HuH-7 (cell line): ENCODE measurements around the gene DAB1.
"Not testable (repeated sequence)": the region's sequence is repeated elsewhere in the genome, so short reads cannot be mapped to it uniquely, and the experiment has no call there.

Experiments
- DNase-seq: peaks from one replicate; pipeline ENCODE4 v3.0.0; 2011; ENCODE audit warnings: low spot score

Gene DAB1

DNA sequence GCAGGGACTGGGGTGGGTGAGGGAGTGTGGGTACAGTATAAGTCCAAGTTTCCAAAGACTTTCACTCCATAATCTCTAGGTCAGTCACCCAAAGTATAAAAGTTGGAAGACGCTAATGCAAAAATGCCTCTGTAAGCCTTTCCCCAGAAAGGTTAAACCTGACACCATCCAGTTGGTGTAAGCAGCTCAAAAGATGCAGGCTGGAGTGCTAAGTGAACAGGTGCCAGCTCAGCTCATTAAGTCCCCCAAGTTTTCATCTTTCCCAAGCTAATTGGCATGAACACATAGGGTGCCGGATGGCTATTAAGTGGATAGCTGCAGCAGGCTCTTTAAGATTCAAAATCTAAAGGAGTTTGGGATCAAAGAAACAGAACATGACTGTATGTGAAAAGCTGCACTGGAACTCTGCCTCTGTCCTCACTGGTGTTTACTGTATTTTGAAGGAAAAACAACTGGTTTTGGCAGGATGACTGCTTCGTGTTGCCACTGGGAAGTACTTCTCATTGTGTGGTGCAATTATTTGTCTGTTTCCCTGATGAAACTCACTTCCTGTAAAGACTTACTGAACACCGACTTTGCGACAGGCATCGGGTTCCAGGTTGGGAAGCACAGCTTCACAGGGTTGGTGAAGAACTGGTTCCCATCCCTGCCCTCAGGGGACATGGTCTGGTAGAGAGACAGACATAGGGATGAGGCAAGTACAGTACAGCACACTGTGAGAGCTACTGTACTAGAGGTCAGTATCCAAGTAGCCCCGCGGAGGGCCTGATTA is 152.7 kb downstream of the DAB1 start:
- DNase-seq, result no peak

DNA sequence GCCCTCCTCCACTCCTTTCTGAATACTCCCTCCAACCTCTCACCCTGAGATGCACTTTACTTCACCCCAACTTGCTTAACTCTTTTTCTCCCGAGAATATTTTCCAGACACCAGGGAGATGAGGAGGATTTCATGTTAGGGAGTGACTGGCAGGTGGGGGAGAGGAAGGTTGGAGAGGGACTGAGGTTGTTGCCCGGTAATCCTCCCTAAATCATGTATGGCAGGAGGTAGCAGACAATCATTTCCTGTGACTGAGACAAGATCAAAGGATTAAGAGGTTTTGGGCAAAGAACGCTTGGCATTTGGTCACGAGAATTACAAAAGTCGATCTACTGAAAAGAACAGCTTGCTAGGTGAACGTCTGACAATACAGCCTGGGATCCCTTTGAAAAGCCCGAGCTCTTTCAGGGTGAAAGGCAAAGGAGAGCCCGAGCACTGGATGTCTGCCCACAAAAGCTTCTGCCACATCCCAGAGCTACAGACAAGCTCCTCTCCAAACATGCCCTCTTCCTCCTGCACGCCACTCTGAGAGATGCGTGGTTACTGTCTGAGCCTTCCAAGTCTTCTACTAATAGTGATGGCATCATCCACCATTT is 154.1 kb downstream of the DAB1 start:
- no peak for DNase-seq

DNA sequence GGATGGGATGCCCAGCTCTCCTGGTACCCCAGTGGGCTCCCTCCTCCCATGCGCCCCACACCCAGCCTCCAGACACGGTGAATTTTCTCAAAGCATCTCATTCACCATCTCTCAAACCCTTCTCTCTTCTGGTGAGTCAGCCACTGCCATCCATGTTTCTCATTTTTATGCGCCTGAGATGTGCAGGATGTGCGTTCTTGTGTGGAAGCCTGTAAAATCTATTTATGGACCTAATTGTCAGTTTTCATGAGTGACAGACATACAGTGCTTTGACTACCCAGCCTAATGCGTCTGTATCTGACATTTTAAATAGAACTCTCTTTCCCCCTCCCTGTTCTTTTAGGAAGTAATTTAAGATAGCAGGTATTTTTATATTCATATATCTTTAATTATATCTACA is 158.8 kb downstream of the DAB1 start:
- no peak for DNase-seq

DNA sequence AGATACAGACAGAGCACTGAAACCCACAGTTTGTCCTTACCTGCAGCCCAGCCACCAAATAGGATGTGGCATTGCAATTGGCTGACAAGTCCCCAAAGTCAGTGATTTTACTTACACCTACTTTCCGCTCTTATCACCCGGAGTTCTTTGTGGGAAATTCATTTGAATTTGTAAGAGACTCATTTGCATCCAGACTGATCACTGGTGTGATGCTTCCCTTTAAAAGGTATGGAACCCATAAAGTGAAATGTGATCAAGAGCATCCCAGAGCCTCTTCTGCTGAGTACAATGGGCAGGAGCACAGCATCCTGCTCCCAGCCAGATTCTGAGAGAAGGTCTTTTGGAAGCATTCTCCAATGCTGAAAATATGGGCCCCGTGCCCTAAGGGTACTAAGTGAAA is 161.4 kb downstream of the DAB1 start:
- DNase-seq, result no peak

DNA sequence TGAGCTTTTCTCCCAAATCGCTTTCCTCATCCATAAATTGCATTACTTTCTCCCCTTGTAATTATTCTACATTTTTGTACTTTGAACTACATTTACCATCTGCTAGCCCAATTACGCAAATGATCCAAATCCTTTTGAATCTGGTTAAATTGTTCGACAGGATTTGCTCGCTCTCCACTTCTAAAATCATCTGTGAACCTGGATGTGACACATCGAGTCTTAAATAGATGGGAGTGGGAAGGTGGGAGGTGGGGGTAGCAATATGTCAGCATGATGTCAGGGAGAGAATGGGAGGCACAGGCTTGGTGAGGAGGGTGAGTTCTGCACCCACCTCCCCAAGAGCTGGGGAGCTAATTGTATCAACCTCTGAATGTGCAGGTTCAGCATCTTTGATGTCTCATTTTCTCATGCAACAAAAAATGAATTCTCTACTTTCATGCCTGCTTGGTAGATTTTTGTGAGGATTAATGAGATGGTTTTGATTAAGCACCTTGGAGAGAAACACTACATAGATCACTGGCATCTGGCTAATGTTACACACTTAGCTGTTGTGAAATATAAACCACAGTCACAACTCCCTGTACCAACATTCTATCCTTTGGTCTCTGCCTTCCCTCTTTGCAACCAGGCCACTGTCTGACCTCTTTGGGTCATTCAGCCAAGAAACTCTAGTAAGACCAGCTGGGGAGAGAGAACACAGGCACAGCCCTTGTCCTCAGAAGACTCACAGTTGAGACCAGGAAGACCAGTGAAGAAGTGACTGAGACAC is 165.1 kb downstream of the DAB1 start:
- DNase-seq, result no peak

DNA sequence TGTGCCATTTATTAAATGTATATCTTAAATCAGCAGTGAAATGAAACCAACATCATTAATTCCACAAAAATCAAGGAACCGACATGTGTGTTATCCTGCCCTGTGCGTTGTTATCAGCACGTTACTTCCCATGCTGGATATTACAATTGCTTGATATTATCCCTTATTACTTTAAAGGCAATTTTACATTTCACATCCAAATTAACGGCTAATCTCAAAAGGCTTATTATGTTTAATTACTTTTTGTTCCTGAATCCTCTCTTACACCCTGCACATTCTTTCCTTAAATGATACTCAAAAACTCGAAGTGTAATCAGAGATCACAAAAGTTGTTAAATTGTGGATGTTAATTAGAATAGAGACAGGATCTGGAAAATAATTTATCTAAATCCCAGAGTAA is 167.9 kb downstream of the DAB1 start:
- no peak for DNase-seq

DNA sequence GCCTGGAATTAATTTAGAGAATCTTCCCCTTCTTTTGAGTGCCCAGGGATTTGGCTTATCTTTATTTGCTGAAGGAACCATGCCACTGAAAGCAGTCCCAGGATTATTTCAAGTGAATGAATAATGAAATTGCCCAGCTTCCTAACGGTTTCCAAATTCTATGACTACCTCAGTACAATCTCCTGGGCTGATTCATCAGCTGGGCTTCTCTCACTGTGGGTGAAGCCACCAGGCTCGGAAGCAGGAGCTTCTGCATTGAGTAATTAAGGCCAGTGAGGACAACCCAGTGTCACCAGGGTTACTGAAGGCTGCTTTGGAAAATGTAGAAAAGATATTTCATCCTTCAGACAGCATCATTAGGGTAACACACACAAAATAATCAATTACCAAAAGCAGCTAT is 169.8 kb downstream of the DAB1 start:
- no peak for DNase-seq

DNA sequence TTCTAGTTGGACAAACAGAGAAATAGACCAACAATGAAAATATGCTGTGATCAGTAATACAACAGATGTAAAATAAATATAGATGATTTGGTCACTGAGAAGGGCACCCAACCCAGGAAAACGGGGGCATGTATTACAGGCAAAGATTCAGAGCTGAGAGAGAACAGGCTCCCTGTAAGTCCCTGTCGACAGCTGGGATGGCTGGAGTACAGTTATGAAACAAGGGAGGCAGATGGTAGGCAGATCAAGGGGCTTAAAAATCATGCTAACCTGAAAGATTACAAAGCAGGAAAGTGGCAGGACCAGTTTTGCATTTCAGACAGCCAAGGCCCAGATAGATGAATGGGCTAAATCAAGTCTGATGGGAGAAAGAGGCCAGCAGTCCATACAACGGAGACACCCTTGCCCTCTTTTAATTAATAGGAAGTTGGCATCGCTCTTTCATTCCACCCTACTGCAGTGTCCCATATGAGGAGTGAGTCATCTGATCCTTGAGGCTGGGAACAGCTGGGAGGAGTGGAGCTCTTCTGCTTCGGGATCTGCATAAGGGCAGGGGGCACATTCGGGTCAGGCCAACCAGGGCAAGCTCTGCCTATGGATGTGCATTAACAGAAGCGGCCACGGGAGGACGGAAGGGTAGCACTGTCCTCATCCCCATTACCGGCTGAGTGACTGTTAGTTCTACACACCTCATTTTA is 171.1 kb downstream of the DAB1 start:
- no peak for DNase-seq

DNA sequence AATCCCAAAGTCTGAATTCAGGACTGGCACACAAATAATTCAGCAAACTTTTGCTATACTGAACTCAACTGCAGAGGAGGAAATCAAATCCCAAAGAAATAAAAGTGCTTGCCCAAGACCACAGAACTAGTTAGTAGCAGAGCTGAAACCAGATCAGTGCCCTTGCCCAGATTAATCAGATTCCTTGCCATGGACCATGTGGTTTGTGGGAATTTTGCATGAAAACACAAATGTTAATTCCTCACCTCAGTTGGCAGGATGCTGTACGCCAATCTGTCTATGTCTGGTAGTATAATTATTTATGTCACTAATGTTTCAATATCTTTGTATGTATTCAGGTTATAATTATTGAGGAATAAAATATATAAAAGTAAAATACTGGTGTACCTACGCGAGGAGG is 173.8 kb downstream of the DAB1 start:
- DNase-seq, result no peak

DNA sequence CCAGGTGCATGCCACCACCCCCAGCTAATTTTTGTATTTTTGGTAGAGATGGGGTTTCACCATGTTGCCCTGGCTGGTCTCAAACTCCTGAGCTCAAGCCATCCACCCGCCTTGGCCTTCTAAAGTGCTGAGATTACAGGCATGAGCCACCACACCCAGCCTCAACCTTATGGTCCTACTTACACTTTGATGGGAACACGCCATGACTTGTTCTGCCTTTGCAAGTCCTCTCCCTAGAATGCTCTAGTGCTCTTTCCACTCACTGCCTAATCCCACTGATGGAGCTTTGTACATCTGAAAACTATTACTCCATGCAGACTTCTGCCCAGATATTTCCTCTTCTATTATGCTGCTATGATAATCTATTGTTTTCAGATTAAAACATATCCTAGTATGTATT is 174.3 kb downstream of the DAB1 start:
- DNase-seq, result no peak

DNA sequence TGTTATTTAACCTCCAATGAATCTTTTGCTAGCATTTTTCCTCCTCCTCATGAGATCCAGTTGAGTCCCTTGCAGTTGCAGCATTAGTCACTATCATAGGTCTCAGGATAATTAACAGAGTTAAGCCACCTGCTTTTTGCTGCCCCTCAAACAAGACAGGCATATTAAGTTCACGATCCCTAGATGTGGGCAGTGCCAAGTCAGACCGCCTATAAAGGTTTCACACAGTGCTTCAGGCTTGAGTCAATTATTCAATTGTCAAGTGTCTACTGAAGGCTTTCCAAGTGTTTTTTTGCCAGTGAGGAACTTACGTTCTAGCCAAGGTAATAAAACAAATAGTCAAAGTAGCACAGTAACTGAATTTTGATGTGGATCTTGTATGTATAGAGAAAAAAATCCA is 175.0 kb downstream of the DAB1 start:
- no peak for DNase-seq

DNA sequence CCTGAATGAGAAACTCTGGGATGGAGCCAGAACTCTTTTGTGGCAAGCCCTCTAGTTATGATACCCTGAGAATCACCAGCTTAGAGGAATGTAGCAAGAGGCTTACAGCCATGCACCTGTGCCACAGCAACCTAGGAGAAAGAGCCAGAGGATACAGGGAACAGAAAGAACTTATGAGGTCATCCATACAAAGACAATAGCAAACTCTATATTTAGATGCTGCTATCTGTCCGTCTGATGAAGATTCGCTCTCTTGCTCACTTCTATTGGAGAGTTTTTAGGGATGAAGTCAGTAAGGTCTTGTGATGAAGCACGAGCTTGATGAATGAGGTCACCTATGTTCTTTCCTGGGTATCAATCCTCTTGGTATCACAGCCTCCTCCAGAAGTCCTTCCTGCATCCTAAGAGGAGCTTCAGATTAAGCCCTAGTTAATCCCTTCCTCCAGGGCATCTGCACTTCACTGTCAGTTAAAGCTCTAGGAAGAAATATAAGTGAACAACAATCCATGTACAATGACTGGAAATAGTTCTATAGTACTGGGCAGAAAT is 185.6 kb downstream of the DAB1 start:
- no peak for DNase-seq

DNA sequence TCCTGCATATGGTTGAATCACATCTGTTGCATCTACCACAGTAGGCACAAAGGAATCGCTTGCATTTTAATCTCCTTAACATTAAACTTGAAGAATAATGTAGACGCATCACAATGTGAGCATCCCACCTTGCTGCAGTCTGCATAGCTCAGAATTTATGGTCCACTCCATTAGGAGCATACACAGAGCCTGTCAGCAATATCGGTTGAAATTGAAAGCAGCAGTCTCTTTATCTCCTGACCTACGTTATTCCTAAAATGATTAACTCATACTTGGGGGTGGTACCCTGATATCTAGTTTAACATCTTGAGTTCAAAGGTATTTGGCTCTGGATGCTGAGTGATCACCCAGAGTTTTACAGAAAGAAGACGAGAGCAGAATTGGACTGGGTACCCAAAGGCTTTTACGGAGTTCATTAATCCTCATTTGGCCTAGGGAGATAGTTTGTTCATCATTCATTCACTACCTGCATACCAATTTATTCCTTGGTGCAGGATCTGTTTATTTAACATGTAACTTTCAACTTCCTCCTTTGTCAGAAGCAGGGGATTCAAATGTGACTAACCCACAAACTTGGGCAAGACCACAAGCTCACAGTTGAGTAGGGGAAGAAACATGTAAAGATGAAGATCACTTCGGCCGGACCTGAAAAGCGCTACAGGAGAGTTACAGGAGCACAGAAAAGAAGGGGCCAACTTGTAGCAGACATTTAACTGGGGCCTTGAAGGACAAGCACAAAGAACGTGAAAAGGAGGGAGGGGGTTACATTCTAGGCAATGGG is 187.9 kb downstream of the DAB1 start:
- no peak for DNase-seq

DNA sequence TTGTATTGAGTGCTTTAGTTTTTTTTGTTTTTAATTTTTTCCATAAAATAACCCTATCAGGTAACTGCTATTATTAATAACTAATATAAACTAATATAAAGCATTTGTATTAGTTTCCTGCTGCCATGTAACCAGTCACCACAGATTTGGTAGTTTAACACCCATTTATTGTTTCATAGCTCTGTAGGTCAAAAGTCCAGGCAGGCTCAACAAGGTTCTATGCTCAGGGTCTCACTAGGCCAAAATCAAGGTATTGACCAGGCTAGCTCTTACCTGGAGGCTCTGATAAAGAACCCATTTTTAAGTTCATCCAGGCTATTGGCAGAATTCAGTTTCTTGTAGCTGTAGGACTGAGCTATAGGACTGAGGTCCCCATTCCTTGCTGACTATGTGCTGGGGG is 189.4 kb downstream of the DAB1 start:
- DNase-seq, result no peak

DNA sequence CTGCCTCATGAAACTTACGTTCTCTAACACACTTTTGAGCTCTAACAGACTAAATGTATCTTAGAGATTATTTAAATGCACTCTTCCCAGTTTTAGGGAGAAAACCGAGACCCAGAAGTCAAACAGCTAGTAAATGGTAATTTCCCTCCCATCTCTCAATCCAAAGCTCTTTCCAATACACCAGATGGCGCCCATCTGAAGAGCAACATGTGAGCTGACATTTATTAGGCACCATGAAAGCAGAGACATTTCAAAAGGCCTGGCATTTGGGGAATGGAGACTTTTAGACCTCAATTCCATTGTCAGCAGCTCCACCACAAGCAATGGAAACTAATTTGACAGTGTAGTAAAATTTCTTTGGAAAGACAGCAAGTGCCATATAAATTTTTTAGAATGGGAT is 191.4 kb downstream of the DAB1 start:
- no peak for DNase-seq

DNA sequence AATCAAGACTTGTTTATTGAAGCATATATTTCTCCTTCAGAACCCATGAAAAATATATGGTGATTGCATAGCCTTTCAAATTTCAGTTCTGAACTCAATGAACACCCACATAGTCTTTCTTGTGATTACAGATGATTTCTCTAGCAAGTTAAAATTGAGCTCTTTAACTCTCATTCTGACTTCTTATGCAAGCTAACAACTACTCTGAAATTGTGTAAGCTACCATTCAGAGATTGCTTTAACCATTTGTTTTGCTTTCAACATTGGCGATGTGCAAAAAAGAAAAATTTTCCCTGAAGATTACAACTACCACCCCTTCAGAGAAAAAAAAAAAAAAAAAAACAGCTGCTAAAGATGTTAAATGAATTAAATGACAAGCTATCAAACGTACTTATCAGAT is 193.9 kb downstream of the DAB1 start:
- DNase-seq, result no peak

DNA sequence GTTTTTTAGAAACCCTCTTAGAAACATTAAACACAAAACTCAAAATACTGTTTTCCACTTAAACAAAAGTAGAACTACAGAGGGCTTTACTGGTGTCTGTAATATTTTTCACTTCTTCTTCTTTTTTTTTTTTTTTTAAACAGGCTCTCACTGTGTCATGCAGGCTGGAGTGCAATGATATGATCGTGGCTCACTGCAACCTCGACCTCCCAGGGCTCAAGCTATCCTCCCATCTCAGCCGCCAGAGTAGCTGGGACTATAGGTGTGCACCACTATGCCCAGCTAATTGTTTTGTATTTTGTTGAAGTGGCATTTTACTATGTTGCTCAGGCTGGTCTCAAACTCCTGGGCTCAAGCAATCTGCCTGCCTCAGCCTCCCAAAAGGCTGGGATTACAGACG is 194.8 kb downstream of the DAB1 start:
- no peak for DNase-seq

DNA sequence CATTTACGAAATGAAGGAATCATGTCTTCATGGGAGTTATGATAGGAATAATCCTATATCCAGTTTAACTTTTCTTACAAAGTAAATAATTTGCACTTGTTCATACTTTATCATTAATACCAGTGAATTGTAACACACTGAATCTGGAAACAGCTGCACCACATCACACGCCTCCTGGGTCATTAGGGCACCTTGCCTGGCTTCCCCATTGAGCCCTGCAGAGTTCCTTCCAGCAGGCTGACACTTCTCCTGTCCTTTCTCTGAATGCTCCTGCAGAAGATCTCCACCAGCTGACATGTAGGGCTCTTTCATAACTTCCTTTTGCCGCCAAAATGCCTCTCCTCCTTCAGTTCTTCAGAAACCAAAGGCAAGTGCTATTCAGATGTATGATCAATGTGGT is 201.1 kb downstream of the DAB1 start:
- no peak for DNase-seq

DNA sequence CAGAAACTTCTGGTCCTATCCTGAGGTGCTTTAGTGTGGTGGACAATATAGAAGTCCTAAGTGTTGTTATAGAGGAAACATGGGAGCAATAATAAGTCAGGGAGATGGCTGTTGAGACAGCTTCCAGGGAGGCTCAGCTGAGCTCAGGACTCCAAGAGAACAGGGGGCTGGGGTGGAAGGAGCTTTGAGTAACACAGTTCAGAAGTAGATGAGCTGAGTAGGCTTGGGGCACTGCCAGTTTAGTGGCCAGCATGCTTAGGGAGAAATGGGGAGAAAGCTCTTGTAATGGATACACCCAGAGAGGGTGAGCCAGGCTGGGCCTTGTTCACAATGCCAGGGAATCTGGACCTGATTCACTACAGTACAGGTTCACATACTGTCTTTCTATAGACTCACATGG is 201.6 kb downstream of the DAB1 start:
- DNase-seq, result no peak

DNA sequence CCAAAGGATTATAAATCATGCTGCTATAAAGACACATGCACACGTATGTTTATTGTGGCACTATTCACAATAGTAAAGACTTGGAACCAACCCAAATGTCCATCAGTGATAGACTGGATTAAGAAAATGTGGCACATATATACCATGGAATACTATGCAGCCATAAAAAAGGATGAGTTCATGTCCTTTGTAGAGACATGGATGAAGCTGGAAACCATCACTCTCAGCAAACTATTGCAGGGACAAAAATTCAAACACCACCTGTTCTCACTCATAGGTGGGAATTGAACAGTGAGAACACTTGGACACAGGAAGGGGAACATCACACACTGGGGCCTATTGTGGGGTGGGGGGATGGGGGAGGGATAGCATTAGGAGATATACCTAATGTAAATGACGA is 203.0 kb downstream of the DAB1 start:
- DNase-seq, result not testable (repeated sequence)

DNA sequence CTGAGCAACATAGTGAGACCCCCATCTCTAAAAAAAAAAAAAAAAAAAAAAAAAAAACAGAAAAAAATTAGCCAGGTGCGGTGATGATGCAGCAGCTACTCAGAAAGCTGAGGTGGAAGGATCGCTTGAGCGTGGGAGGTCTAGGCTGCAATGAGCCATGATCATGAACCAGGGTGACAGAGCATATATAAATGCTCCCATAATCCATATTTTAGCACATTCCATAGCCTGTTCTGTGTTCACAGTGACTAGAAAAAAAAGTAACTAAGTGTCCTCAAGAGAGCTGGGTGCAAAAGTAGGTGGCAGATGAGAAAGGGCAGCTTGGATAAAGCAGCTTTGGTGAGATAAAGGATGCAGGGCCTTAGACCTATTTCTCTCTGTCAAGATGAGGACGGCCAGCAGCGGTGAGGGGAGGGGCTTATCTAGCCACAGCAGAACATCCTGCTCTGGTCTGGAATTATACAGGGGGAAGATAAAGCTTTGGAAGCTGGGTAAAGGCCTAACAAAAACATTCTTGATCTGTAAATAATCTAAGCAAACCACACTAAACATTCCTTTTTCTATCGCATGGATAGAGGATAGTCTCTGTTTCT is 205.3 kb downstream of the DAB1 start:
- no peak for DNase-seq
